Left lobe of liver (tissue), 2 donors: Measurements from ENCODE around the gene PSMD9. TPM values are rescaled to one million over a fixed set of nuclear protein-coding genes. Genes with fewer than 3 reads are reported as not detected.
"Not testable (repeated sequence)": the region's sequence is repeated elsewhere in the genome, so short reads cannot be mapped to it uniquely, and the experiment has no call there.

Experiments used
- ATAC-seq: fragments of 200-7000 bp; cut with Tn5 transposase; one replicate; pipeline ENCODE4 v1.9.1; 2020; ENCODE audit warnings: mild to moderate bottlenecking, moderate library complexity
- DNase-seq: peaks from one replicate; pipeline ENCODE4 v3.0.0-alpha.2; 2020; ENCODE audit warnings: low spot score
- total RNA-seq: library from RNA; stranded (reverse); gene quantifications from one replicate; pipeline ENCODE4 v1.2.1, GENCODE V29; 2021
- donor health status: DM: no; HTN: no; CAD: no; lungs with moderate emphysema.
- donor health status: DM: no; HTN: yes; CAD: no.

PSMD9 gene
- total RNA-seq, 1 donor from 2014 or later = 25.8 TPM

DNA sequence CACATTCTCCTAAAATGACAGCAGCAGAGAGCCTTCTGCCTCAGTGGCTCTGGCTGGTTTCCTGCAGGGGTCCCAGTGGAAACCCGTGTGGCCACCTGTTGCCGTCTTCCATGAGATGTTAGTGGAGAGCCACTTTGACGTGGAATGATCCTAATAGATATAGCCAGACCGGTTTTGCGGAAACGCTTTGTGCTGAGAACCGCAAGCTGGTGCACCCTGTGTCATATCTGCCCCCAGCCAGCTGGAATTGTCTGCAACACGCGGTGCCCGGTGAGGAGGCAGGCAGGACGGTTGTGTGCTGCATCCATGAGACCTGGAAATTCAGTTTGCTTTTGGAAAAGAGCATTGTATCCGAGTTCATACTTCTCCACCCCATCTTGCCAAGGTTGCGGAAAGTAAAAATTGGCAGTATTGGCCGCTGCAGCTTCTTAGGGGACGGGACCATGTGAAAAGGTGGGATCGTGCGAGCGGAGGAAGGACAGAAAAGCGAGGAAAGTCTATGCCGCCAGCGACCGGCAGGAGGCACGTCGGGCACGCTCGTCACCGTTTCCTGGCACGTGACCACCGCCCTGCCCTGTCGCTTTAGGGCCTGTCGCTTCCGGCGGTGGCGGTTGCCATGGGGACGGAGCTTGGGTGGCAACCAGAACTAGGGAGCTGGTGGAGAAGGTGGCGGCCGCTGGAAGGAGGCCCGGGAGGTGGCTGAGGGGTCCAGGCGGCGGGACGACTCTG, 29.5 kb downstream of the PSMD9 start, which contains the start of gene CFAP251:
CFAP251 (plus strand) TSS at position 643 of the 729 bp plus-strand sequence. CDS start 2,714 bp downstream, outside the sequence.
- DNase-seq (peak; percentile 98), ATAC-seq (peak; percentile 99)

DNA sequence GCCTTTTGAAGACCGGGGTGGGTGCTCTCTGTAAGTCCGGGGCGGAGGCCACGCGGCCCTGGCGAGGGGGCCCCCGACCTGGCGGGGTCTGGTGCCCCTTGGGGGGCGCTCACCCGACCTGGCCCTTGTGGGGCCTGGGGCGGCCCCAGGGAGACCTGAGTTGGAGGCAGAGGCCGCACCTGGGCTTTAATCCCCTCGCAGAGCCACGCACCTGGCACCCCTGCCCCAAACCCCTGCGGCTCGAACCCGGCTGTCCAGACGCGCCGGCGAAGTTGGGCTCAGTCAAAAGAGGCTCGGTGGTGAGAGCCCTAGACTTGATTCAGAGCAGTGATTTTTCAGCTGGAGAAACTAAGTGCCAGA, 30.1 kb downstream of the PSMD9 start:
- no peak for ATAC-seq
- no peak for DNase-seq

DNA sequence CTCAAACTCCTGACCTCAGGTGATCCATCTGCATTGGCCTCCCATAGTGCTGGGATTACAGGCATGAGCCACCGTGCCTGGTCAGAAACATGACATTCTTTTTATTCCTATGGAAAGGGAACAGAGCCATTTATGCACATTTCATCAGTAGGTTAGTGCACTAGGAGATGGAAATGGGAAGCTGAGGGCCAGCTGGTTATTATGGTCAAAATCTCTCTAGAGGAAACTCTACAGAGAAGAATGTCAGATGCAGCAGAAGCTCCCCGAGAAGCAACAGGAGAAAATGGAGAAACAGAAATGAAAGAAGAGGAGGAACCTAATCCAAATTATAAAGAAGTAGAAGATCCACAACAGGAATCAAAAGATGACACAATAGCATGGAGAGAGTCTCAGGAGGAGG, 32.5 kb downstream of the PSMD9 start:
- DNase-seq = no peak
- no peak for ATAC-seq

DNA sequence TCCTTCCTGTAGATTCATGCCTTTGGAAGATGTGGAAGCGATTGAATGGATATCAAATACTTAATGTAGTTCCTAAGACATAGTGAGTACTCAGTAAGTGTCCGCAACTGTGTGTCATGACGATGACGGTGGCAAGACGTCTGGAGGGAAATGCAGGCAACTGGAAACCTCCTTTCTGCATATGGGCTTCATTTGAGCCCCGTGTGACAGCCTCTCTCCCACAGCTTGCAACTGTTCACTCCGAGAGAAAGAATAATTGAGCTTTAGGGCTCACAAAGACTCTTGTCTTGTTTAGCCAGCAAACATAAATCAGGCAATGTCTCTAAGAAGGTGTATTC, 36.7 kb downstream of the PSMD9 start:
- no peak for DNase-seq
- ATAC-seq = no peak

DNA sequence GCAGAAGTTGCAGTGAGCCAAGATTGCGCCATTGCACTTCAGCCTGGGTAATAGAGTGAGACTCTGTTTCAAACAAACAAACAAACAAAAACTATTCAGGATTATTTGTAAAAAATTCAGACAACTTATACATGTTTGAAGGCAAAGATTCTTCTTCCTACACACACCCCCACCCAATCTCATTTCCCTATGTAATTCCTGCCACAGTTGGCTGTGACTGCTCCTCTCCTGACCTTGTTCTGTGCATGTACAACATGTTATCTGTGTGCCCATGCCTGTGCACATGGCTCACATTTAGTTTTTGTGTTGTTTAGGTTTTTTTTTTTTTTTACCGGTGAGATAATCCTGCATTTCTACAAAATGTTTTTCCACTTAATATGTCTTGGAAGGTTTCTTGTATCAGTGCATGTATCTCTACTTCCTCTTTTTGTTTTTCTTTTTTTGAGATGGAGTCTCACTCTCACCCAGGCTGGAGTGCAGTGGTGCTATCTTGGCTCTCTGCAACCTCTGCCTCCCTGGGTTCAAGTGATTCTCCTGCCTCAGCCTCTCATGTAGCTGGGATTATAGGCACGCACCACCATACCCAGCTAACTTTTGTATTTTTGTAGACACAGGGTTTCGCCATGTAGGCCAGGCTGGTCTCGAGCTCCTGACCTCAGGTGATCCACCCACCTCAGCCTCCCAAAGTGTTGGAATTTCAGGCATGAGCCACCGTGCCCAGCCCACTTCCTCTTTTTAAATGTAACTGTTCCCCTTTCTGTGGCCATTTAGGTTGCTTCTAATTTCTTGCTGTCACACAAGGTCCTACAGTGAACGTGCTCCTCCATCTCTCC, 38.5 kb downstream of the PSMD9 start:
- ATAC-seq (no peak), DNase-seq (no peak)

DNA sequence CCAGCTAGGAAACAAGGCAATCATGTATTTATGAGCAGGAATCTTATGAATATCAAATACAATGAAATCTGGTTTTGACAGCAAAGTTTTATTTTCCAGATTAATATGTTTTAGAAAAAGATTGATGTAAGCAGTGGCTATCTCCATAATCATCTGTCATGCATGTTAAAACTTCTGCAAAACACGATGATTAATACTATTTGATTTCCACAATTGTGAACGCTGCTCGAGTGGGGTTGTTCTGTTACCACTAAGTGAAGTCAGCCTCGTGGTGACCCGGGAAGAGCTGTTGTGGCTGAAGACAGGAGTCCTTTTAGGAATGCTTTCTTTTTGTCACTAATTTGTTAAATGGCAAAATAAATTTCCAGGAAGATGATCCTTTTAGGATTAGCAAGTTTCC, 39.2 kb downstream of the PSMD9 start:
- DNase-seq = no peak
- no peak for ATAC-seq

DNA sequence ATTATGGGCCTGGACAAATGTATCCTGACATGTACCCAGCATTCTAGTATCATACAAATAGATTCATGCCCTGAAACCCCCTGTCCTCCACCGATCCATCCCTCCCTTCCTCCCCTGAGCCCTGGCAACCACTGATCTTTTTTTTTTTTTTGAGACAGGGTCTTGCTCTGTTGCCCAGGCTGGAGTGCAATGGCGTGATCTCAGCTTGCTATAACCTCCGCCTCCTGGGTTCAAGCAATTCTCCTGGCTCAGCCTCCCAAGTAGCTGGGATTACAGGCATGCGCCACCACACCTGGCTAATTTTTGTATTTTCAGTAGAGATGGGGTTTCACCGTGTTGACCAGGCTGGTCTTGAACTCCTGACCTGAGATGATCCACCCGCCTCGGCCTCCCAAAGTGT, 41.0 kb downstream of the PSMD9 start:
- not testable (repeated sequence) for ATAC-seq, DNase-seq

DNA sequence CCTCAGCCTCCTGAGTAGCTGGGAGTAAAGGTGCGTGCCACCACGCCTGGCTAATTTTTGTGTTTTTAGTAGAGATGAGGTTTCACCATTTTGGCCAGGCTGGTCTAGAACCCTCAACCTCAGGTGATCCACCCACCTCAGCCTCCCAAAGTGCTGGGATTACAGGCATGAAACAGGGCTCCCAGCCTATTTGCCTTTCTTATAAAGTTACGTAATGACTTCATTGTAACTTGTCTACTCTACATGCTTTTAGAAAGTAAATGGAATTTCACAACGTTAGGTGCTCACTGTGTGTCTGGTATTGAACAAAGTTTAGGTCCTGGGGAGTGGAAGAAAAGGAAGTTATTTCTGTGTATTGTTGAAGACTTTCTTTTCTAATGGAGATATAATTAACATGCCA, 42.3 kb downstream of the PSMD9 start:
- no peak for DNase-seq
- no peak for ATAC-seq

DNA sequence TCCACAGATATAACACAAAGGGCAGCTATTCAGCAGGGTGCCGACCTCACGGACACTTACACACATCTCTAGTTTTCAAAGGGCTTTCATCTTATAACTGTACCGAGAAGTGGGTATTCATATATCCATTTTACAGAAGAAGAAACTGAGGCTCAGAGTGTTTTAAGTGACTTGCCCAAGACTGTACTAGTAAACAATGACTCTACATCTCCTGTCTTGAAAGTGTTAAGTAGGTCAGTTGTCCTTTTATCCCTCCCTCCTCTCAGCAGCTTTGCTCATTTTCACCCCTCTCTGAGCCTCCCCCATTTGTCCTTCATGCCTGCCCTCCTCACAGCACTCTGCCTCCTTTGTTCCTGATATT, 43.6 kb downstream of the PSMD9 start:
- DNase-seq = no peak

DNA sequence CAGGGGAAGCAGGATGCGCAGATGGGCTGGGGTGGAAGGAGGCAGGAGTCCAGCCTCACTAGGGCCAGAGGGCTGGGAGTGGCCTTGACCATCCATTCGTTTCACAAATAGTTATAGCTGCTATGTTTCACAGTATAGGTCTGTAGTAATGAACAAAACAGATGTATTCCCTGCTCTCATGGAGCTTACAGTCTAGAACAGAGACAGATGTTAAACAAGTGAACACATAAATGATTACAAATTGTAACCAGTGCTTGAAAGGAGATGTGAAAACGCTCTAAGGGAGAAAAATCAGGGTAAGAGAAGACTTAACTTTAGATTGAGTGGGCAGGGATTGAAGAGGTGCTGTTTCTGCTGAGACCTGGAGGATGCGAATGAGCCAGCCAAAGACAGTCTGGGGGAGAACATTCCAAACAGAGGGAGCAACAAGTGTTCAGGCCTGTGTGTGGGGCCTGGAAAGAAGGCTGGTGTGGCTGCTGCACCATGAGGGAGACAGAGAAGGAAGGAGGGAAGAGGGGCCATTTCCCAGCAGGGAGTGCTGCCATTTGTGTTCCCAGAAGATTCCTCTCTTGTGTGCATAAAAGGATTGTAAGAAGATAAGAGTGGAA, 44.4 kb downstream of the PSMD9 start:
- ATAC-seq (no peak), DNase-seq (no peak)

More for the DNA sequence above, 43.6 kb downstream of the PSMD9 start:
- ATAC-seq = no peak

DNA sequence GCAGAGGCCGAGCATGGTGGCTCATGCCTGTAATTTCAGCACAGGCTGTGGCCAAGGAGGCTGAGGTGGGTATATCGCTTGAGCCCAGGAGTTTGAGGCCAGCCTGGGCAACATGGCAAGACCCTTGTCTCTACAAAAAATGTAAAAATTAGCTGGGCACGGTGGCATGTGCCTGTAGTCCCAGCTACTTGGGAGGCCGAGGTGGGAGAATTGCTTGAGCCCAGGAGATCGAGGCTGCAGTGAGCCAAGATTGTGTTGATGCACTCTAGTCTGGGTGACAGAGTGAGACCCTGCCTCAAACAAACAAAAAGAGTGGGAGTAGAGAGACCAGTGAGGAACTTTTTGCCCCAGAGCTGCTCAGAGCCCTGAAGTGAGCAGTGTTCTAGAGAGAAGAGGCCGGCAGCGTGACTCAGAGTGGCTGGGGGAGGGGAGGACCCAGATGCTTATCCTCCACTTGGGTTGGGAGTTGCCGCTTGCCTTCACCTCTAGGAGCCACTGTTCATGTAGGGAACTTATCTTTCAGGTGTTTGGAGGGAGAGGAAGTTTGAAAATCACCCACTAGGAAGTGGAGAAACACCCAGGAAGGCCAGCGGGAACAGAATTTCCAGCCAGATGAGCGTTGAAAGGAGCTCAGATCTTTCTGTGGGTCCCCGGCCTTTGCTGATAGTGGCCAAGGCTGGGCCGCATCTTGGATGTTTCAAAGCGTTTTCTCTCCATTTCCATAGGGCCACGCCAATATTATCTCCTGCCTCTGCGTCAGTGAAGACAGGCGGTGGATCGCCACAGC, 45.1 kb downstream of the PSMD9 start:
- no peak for ATAC-seq
- no peak for DNase-seq

DNA sequence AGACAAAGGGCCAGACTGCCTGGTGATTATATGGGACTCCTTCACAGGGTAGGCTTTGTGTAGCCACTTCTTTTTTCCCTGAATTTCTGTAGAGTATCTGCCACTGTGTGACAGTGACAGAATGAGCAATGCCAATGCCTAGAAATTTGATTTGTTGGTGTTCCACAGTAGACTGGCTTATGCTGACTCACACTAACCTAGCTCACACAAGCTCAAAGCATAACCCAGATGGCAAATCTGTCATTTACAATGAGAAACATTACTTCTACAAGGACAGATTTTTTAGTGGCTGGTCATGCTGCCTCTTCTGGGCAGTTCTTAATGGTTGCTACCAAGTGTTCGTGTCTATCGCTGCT, 45.7 kb downstream of the PSMD9 start:
- no peak for ATAC-seq
- no peak for DNase-seq

DNA sequence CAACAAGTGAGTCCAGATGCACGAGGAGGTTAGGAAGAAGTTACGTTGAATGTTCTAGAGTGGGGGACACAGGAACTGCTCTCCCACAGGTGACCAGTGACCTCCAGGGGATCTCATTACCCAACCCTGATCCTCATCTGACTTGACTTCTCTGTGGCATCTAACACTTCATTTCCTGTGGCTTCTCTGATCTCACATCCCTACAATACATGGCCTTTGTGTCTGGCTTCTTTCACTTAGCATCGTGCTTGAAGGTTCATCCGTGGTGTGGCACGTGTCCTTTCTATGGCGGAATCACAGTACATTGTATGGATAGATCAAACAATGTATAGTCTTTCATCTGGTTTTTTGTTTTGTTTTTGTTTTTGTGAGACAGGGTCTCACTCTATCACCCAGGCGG, 49.1 kb downstream of the PSMD9 start:
- no peak for DNase-seq
- ATAC-seq = no peak

DNA sequence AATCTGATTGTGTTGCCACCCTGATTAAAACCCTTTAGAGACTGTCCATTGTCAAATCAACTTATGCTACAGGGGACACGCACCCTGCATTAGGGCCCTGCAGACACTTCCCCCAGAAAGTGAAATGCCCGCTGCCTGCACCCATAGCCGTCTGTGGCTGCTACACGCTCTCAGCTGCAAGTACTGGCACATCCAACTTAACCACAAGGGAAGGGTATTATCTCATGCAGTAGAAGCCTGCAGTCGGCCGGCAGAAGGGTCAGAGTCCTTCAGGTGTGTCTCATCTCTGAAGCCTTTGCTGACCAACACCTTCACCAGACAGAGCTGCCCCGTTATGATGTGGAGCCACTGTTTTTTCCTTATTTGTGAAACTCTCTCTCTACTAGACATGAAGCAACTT, 50.6 kb downstream of the PSMD9 start:
- no peak for ATAC-seq

DNA sequence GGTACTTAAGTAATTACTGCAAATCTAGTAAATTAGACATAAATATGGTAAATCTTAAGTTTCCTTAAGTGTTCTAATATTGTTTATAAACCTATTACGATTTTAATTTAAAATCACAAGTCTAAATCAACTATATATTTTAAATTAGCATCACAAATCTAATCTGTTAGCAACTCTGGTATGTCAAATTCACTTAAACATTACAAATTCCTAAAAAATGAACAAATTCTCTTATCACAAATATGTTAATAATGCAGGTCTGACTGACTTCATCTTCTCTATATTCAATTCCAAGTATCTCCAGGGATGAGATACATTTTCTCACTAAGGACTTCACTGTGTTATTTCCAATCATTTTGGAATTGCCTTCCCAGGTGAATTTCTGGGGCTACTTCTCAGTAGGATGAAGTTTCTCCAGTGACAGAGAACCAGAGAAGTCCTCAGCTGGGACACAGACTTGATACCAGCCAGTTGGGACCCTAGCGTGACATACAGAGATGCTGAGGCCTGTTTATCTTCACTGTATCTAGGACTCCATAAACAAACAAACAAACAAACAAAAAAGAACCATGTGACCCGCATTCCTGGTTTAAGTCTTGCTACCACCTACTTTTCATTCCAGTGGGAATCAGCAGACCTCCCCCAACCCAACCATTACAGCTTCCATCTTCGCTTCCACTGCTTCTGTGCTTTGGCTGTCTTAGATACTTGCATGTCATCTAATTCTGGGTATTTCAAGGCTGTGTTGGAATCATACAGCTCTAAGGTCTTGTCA, 51.6 kb downstream of the PSMD9 start:
- DNase-seq (no peak), ATAC-seq (no peak)

More for the DNA sequence above, 50.6 kb downstream of the PSMD9 start:
- no peak for DNase-seq

DNA sequence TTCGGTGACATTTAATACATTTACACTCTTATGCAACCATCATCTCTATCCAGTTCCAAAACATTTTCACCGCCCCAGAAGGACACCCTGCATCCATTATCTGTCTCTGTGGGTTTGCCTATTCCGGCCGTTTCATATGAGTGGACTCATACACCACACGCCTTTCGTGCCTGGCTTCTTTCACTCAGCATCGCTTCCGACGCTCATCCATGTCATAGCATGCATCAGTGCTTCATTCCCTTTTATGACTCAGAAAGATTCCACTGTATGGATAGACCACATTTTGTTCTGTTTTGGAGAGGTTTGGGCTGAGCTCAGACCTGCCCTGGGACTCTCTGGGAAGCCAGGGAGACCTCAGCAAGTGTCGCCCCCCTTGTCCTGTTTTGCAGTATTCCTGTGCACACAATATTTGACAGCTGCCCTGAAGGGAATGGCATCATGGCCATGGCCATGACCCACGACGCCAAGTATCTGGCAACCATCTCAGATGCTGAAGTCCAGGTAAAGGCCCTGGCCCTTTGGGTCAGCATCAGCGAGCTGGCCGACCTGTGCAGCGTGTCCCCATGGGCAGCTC, 53.6 kb downstream of the PSMD9 start:
- ATAC-seq = no peak
- DNase-seq = no peak

DNA sequence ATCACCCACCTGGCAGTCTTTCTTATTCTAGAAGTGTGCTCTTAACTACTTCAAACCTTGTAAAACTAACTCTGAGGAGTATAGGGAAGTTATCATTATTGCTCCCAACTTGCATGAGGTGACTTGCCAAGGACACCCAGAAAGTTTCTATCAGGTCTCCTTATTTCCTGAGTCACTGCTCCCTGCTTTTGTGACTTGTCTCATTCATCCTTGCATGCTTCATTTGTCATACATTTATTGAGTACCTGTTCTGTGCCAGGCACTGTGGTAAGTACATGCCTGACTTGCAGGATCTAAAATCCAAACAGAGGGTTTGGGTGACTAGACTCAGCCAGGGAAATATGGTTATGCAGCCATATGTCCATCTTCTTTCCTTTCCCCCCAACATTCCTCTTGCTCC, 55.3 kb downstream of the PSMD9 start:
- DNase-seq (no peak), ATAC-seq (no peak)

DNA sequence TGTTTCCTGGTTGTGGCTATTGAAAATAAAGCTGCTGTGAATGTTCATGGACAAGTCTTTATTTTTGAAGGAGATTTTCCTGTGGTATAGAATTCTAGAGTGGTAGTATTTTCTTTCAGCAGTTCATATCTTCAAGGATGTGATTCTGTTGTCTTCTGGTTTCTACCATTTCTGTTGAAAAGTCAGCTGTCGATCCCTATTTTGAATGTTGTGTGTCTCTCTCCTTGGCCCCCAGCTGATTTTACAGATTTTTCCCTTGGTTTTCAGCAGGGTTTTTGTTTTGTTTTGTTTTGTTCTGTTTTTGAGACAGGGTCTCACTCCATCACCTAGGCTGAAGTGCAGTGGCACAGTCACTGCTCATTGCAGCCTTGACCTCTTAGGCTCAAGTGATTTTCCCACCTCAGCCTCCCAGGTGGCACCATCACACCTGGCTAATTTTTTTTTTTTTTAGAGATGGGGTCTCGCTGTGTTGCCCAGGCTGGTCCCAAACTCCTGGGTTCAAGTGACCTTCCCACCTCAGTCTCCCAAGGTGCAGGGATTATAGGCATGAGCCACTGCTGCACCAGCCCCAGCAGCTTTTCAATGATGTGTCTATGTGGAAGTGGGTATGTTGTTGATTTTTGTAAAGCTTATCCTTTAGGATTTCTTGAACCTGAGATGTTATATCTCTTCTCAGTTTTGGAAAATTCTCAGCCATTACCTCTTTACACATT, 57.9 kb downstream of the PSMD9 start:
- ATAC-seq (no peak), DNase-seq (no peak)

DNA sequence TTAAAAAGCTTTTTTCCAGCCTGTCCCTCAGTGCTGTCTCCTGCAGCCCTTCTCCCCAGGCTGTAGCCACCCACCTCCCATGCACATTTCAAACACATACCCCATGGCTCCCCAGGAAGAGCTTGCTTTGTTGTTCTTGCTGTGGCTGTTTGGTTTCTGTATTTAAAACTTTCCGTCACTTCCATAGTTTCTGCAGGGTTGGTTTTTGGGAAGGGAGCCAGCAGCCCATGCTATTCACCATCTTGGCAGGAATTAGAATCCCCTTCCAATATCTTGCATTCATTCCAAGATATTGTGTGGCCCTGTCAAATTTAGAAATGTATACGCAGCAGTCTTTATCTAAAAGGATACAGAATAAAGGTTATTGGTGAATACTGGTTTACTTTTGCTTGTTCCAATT, 59.4 kb downstream of the PSMD9 start:
- no peak for ATAC-seq
- DNase-seq = no peak
